Measurements from ENCODE around the gene TMEM205.
"Not testable (repeated sequence)": the region's sequence is repeated elsewhere in the genome, so short reads cannot be mapped to it uniquely, and the experiment has no call there.

The TMEM205 gene

GRCh38 chr19:11321191-11322126 is 24.6 kb downstream of the TMEM205 start:
- Histone ChIP-seq H3K4me3 (no peak overlapping the region), H3K27ac (peak overlapping the region in 3 of 21 experiments; percentile 6 to 75 (median 72))

DNA sequence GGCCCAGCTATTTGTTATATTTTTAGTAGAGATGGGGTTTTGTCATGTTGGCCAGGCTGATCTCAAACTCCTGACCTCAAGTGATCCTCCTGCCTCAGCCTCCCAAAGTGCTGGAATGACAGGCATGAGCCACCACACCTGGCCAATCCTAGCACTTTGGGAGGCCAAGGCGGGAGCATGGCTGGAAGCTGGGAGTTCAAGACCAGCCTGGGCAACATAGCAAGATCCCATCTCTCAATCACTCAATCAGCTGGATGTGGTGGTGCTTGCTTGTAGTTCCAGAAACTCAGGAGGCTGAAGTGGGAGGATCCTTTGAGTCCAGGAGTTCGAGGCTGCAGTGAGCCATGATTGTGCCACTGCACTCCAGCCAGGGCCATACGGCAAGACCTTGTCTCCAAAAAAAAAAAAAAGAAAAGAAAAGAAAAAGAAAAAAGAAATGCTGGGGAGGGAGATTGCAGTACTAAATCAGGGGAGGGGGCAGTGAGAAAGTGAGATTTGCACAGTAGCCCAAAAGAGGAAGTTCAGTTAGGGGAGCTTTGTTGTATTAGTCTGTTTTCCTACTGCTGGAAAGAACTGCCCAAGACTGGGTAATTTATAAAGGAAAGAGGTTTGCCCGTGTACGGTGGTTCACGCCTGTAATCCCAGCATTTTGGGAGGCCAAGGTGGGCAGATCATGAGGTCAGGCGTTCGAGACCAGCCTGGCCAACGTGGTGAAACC is 25.6 kb downstream of the TMEM205 start:
- not testable (repeated sequence) for H3K4me3 ChIP-seq
- peak overlapping the region in 1 of 21 experiments; percentile 6 for H3K27ac ChIP-seq

- Histone ChIP-seq H3K27ac (no peak overlapping the region), H3K4me3 (no peak overlapping the region)
Observed at GRCh38 chr19:11306337-11306736, 39.7 kb downstream of the TMEM205 start.

DNA sequence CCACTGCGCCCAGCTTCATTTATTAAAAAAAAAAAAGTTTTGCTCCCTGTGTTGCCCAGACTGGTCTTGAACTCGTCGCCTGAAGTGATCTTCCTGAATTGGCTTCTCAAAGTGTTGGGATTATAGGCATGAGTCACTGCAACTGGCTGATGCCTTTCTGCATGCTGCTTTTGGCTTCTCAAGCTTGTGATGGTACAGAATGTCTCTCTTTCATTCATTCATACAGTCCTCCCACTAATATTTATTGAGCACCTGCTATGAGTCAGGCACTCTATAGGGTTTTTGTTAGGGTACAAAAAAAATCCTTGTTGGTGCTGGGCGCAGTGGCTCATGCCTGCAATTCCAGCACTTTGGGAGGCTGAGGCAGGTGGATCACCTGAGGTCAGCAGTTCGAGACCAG is 41.1 kb downstream of the TMEM205 start:
- no peak overlapping the region for H3K4me3 ChIP-seq
- no peak overlapping the region for H3K27ac ChIP-seq

GRCh38 chr19:11300811-11301120 is 45.3 kb downstream of the TMEM205 start:
- Histone ChIP-seq H3K27ac (no peak overlapping the region), H3K4me3 (no peak overlapping the region)

DNA sequence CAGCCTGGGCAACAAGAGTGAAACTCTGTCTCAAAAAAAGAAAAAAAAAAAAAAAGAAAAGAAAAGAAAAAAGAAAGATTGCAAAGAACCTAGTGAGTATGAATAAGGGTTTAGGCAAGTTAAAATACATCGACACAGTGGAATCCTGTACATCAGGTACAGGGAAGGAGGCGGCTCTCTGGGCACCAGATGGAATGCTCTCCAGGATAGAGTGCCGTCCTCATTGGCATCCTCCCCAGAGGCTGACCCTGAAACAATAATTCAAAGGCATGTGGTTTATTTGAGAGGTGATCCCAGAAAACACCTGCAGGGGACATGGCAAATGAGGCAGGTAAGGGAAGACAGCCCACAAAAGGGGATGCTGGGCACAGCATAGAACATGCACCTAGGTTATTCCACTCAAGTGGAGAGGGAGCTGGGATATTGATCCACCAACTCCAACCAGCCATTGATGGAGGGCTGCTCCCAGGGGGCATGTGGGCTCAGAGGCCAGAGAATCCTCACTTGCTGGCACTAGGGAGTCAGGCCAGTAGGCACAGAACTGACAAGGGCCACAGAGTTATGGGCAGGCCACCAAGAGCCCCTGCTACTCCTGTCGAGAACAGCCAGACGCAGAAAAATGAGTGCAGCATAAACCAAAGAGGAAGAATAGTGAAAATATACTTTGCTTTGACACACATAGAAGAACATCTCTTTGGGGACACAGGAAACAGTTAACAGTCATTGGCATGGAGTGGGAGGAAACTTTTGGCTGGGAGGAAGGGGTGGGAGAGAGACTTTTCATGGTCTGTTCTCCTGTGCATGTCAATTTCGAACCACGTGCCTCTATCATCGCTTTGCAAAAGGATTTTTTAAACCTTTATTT is 45.9 kb downstream of the TMEM205 start:
- H3K27ac ChIP-seq, result no peak overlapping the region

DNA sequence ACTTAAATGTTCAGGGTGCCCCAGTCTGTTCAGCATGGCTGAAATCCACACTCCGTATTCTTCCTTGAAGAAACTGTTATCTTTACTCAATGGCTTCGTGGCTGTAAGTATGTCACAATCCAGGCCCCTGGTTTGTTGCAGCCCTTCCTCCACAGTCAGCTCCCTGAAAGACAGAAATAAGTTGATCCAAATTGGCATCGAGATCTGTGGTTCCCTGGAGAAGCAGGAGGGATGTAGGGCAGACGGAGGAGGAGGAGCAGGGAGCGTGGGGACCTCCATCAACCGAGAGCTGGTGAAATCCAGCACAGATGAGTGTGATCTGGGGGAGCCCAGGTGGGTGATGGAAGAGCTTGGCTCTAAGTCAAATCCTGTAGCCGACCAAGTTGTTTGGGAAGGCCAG is 49.8 kb downstream of the TMEM205 start:
- peak overlapping the region in 6 of 21 experiments; percentile 2 to 21 (median 12) for H3K27ac ChIP-seq

More for the DNA sequence above, 45.9 kb downstream of the TMEM205 start:
- no peak overlapping the region for H3K4me3 ChIP-seq

GRCh38 chr19:11295665-11296245 is 50.3 kb downstream of the TMEM205 start, which contains the start of gene TSPAN16:
TSS of gene TSPAN16 (plus strand) at chr19:11296160. CDS start at chr19:11296298, 138 bp downstream.
- H3K4me3 ChIP-seq, result no peak within 1 kb of the TSS
- peak within 1 kb of the TSS in 8 of 21 experiments; percentile 2 to 51 (median 16) for H3K27ac ChIP-seq

More for the DNA sequence above, 49.8 kb downstream of the TMEM205 start:
- H3K4me3 ChIP-seq, result no peak overlapping the region

DNA sequence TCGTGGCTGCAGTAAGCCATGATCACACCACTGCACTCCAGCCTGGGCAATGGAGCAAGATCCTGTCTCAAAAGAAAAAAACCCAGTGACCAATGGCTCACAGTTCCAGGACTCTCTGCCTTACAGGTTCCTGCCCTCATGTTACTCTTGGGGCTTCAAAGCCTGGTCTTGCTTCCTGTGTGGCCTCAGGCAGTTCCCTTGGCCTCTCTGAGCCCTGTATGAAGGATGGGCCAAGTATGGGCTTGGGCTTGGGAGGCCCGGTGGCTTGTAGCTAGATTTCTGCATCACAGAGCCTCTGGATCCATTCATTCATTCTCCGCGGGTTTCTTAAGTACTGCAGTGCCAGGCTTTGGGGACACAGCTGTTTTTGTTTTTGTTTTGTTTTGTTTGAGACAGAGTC is 50.9 kb downstream of the TMEM205 start:
- peak overlapping the region in 1 of 21 experiments; percentile 11 for H3K27ac ChIP-seq

DNA sequence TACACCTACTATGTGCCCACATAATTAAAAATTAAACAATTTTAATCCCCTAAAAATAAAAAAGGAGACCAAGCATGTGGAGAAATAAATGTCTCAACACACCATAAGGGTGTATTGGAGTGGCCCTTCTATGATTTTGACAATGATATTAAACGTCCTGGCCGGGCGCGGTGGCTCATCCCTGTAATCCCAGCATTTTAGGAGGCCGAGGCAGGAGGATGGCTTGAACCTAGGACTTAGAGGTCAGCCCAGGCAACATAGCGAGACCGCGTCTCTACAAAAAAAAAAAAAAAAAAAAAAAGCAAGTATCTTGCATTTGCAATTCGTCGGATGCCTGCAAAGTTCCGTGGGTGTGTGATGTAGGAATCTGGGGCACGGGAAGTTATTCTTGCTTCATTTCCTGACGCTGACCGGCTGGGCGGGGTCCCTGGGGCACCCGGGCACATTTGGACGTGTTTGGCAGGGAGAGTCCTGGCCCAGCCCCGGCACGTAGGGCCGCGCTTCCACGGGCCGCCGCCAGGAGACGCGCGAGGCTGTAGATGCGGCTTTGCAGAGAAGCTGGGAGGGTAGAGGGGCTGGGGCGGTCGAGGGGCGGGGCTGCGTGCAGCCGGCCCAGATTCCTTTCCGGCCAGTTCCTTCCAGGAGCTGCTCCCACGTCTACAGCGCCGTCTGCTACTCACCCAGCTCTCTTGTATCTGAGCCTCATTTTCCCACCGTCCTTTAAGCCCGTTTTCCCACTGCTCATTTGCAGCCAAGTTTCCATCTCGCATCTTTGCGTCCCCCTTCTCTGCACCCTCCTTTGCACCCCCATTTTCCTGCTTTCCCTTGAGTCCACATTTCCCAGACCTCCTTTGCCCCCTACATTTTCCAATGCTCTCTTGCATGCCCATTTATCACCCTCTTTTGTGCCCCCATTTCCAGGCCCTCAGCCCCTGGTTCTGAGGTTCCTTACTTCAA is 52.4 kb downstream of the TMEM205 start:
- Histone ChIP-seq H3K27ac (peak overlapping the region in 9 of 21 experiments; percentile 12 to 63 (median 39)), H3K4me3 (peak overlapping the region in 1 of 7 experiments; percentile 4)

More for the DNA sequence above, 50.9 kb downstream of the TMEM205 start:
- H3K4me3 ChIP-seq, result no peak overlapping the region

All from skin epidermis (tissue), 12 donors.